Upper lobe of right lung (tissue), 1 donor: ENCODE data around the gene EDDM13. TPM values are rescaled to one million over a fixed set of nuclear protein-coding genes. Genes with fewer than 3 reads are reported as not detected.
"Not testable (repeated sequence)": the region's sequence is repeated elsewhere in the genome, so short reads cannot be mapped to it uniquely, and the experiment has no call there.

Source experiments
- ATAC-seq: fragments of 200-7000 bp; cut with Tn5 transposase; one replicate; pipeline ENCODE4 v1.9.1; 2020; ENCODE audit warnings: mild to moderate bottlenecking, moderate library complexity
- DNase-seq: peaks from one replicate; pipeline ENCODE4 v3.0.0-alpha.2; 2020
- H3K27ac ChIP-seq: fragments of 200-600 bp; one replicate; pipeline ENCODE4 v1.8.0; 2022
- H3K27me3 ChIP-seq: fragments of 200-600 bp; one replicate; pipeline ENCODE4 v1.8.0; 2022; ENCODE audit warnings: mild to moderate bottlenecking
- H3K36me3 ChIP-seq: fragments of 200-600 bp; one replicate; pipeline ENCODE4 v1.8.0; 2022
- H3K4me1 ChIP-seq: fragments of 200-600 bp; one replicate; pipeline ENCODE4 v1.8.0; 2022
- H3K4me3 ChIP-seq: fragments of 200-600 bp; one replicate; pipeline ENCODE4 v1.8.0; 2022; ENCODE audit warnings: mild to moderate bottlenecking
- H3K9me3 ChIP-seq: fragments of 200-600 bp; one replicate; pipeline ENCODE4 v1.8.0; 2022
- intact Hi-C: fragments of 100-400 bp; cut with DNase I; formaldehyde crosslinking; loops from one replicate; pipeline ENCODE4 v1.11.0; 2022
- total RNA-seq: library from RNA; stranded (reverse); fragmentation: NEBNext Ultra II Directional; extraction: Animal tissue kit (Norgen Biotek cat#: 25700); gene quantifications from one replicate; pipeline ENCODE4 v1.2.1, GENCODE V29; 2021
- TF ChIP-seq, protein P1 (sequence below): fragments of 200-600 bp; IDR thresholded peaks from one replicate; pipeline ENCODE4 v1.8.0; 2022; ENCODE audit warnings: antibody characterized with exemption
- donor health status: DM: no; HTN: yes; CAD: no; lungs with severe emphysema.

The EDDM13 gene
- total RNA-seq, 1 donor from 2014 or later = 1.1 TPM

DNA sequence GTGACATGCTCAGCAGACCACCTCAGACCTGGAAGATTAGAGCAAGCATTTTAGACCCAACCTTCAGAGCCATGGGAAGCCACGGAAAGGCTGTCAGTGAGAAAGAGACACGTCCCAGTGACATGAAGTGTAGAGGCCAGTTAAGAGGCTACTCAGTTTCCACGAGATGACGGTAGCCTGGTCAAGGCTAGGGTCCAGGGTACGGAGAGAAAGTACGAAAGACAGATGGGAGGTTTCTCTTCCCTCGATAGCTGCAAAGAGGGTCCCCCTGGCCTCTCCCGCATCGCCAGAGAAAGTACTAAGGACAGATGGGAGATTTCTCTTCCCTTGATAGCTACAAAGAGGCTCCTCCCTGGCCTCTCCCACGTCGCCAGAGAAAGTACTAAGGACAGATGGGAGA lies 33.5 kb downstream of the EDDM13 start:
- no peaks in the 10 kb centered on the region for H3K9me3 ChIP-seq
- TF ChIP-seq, protein P1, sequence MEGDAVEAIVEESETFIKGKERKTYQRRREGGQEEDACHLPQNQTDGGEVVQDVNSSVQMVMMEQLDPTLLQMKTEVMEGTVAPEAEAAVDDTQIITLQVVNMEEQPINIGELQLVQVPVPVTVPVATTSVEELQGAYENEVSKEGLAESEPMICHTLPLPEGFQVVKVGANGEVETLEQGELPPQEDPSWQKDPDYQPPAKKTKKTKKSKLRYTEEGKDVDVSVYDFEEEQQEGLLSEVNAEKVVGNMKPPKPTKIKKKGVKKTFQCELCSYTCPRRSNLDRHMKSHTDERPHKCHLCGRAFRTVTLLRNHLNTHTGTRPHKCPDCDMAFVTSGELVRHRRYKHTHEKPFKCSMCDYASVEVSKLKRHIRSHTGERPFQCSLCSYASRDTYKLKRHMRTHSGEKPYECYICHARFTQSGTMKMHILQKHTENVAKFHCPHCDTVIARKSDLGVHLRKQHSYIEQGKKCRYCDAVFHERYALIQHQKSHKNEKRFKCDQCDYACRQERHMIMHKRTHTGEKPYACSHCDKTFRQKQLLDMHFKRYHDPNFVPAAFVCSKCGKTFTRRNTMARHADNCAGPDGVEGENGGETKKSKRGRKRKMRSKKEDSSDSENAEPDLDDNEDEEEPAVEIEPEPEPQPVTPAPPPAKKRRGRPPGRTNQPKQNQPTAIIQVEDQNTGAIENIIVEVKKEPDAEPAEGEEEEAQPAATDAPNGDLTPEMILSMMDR = no peak
- DNase-seq (no peak), ATAC-seq (no peak)
- peak overlapping the region; percentile 16 for H3K4me3 ChIP-seq
- intact Hi-C loops = no loop called here
- no peaks in the 10 kb centered on the region for H3K36me3 ChIP-seq
- H3K27ac ChIP-seq = peak overlapping the region; percentile 81
- peaks cover 6% of the 10 kb centered on the region for H3K4me1 ChIP-seq
- H3K27me3 ChIP-seq = no peaks in the 10 kb centered on the region

DNA sequence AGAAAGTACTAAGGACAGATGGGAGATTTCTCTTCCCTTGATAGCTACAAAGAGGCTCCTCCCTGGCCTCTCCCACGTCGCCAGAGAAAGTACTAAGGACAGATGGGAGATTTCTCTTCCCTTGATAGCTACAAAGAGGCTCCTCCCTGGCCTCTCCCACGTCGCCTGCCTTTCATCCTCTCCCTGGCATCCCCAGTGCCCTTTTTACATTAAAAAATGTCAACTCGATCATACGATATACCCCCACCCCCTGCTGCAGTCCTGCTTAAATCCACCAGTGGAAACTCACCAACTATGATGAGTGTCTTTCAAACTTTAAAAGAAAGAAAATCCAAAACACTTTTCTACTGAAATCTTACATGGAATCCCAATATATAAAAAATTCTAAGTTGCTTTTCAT lies 34.5 kb downstream of the EDDM13 start:
- ATAC-seq = not testable (repeated sequence)

DNA sequence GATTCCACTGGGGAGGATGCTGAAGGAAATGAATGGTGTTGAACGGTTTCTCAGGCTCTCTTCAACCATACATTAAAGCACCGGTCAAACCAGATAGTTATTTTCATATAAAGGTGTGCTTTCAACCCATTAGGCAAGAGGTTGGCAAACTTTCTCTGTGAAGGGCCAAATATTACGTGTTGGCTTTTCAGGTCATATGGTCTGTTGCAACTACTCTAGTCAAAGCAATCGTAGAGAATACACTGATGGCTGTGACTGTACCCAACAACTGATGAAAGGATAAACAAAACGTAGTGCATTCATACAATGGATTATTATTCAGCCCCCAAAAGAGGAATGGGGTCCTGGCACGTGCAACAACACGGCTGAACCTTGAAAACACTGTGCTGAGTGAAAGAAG lies 36.2 kb downstream of the EDDM13 start:
- no peaks in the 10 kb centered on the region for H3K27me3 ChIP-seq
- no peaks in the 10 kb centered on the region for H3K9me3 ChIP-seq
- H3K4me1 ChIP-seq = peaks cover 6% of the 10 kb centered on the region
- ATAC-seq (no peak), DNase-seq (no peak)
- H3K4me3 ChIP-seq = no peak overlapping the region
- H3K36me3 ChIP-seq = no peaks in the 10 kb centered on the region
- intact Hi-C loops = no loop called here
- no peak overlapping the region for H3K27ac ChIP-seq
- TF ChIP-seq, protein P1 = no peak

More for the DNA sequence above, 34.5 kb downstream of the EDDM13 start:
- intact Hi-C loops, DNase-seq, H3K36me3 ChIP-seq, H3K9me3 ChIP-seq, H3K4me1 ChIP-seq, H3K4me3 ChIP-seq, H3K27me3 ChIP-seq: not testable (repeated sequence)
- H3K27ac ChIP-seq = peak overlapping the region; percentile 71

DNA sequence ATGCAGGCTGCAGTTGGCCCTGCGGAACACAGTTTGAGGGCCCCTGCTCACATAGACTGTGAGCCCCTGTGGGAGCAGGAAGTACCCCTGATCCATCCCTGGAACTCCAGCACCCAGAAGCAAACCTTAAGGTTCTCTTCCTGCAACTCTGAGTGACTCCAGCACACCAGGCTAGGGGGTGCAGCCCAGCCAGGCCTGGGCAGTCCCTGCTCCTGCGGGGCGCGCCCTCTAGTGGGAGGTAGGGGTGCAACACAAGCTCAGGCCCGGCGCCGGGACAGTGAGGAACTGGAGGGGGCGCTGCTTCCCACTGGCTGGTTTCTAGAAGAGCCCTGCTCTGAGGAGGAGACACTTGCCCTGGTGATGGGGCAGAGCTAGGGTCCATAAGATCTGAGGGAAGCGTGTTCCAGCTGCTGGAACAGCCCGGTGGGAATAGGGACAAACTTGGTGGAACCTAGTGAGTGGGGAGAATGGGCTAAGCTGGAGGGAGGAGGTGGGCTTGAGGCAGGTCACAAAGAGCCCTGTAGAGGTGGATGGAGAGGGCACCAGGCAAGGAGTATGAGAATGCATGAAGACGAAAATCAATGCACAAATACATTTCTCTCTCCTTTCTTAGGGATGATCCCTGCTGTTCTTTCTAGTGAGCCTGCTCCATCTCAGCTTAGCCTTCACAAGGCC lies 37.1 kb downstream of the EDDM13 start:
- peak; percentile 78 for DNase-seq
- H3K27me3 ChIP-seq = no peaks in the 10 kb centered on the region
- intact Hi-C loops = no loop called here
- no peaks in the 10 kb centered on the region for H3K36me3 ChIP-seq
- TF ChIP-seq, protein P1 = peak; percentile 71
- ATAC-seq = peak; percentile 86
- H3K4me3 ChIP-seq = no peak overlapping the region
- no peaks in the 10 kb centered on the region for H3K9me3 ChIP-seq
- H3K4me1 ChIP-seq = peaks cover 9% of the 10 kb centered on the region
- H3K27ac ChIP-seq = no peak overlapping the region

DNA sequence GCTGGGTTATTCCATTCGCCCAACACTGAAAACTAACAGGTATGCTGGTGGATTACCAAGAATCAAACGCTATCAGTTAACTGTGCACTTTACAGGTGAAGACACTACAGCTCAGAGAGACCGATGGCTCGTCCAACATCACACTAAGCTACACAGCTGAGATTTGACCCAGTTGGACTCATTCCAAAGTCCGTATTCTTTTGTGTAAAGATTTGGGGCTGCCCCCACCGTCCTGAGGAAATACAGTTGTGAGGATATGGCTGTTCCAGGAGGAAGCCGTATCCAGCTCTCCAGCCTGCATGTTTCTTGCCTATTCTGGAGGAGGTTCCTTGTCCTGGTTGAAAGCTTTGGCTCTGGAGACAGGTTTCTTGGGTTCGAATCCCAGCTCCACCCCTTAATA lies 37.9 kb downstream of the EDDM13 start:
- TF ChIP-seq, protein P1 = no peak
- Histone ChIP-seq H3K4me1 (peaks cover 10% of the 10 kb centered on the region), H3K4me3 (no peak overlapping the region), H3K9me3 (no peaks in the 10 kb centered on the region), H3K27ac (no peak overlapping the region), H3K27me3 (no peaks in the 10 kb centered on the region), H3K36me3 (no peaks in the 10 kb centered on the region)
- no peak for ATAC-seq
- intact Hi-C loops = no loop called here
- DNase-seq = no peak

DNA sequence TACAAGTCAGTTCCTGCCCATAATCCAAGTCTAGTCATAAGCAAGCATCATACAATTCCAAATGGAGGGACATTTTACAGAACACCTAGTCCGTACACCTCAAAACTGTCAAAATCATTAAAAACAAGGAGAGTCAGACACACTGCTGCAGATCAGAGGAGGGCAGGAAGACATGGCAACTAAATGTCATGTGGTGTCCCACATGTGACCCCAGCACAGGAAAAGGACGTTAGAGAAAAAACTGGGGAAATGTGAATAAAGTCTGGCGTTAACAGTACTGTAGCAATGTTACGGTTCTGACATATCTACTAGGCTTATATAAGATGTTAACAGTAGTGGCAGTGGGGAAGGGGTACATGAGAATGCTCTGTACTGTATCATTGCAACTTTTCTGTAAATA lies 39.8 kb downstream of the EDDM13 start:
- no peak for ATAC-seq
- intact Hi-C loops = no loop called here
- H3K9me3 ChIP-seq = no peaks in the 10 kb centered on the region
- H3K36me3 ChIP-seq = no peaks in the 10 kb centered on the region
- DNase-seq = no peak
- peaks cover 15% of the 10 kb centered on the region for H3K4me1 ChIP-seq
- H3K4me3 ChIP-seq = no peak overlapping the region
- no peak overlapping the region for H3K27ac ChIP-seq
- no peaks in the 10 kb centered on the region for H3K27me3 ChIP-seq
- TF ChIP-seq, protein P1 = no peak
